IMR-90 (cell line): ENCODE measurements around the gene RIOK2. TPM values are rescaled to one million over a fixed set of nuclear protein-coding genes. Genes with fewer than 3 reads are reported as not detected.

Source experiments
- ATAC-seq: fragments of 200-7000 bp; cut with Tn5 transposase; 2 replicates; pipeline ENCODE4 v1.9.1; 2020; ENCODE audit warnings: low read depth, mild to moderate bottlenecking, moderate library complexity
- BruUV-seq: library from RNA; stranded (reverse); fragments of 400-500 nt; replicated peaks from 2 replicates; lab custom pipeline; 2021; lab: Mats Ljungman, UMichigan
- CTCF ChIA-PET: fragments of 300-600 bp; formaldehyde crosslinking; extraction: SDS; loops from one replicate; lab custom pipeline; 2021; ENCODE audit warnings: antibody characterized with exemption; lab: Yijun Ruan, JAX
- POLR2A ChIA-PET: fragments of 300-600 bp; sonication (Branson Sonifier 250); formaldehyde crosslinking; loops from one replicate; lab custom pipeline; 2022; ENCODE audit warnings: antibody characterized with exemption; ENCODE audit not compliant: unreplicated experiment; lab: Charles Lee
- DNase-seq: peaks from one replicate; pipeline ENCODE4 v3.0.0; 2013
- H2AFZ ChIP-seq: replicated peaks from 2 replicates; pipeline ENCODE3; 2013; ENCODE audit warnings: low read length, mild to moderate bottlenecking; ENCODE audit not compliant: poor library complexity
- H2AK5ac ChIP-seq: 2 replicates; pipeline ENCODE4 v1.6.1; 2013; ENCODE audit warnings: low read depth, low read length, inconsistent platforms
- H2AK9ac ChIP-seq: replicated peaks from 2 replicates; pipeline ENCODE3; 2013; ENCODE audit warnings: mild to moderate bottlenecking, low read depth, low read length, moderate library complexity; ENCODE audit not compliant: poor library complexity
- H2BK120ac ChIP-seq: 2 replicates; pipeline ENCODE4 v1.6.1; 2013; ENCODE audit warnings: low read depth, low read length, inconsistent platforms
- H2BK15ac ChIP-seq: 3 replicates; pipeline ENCODE4 v1.6.1; 2013; ENCODE audit warnings: low read depth, low read length, inconsistent platforms
- H2BK20ac ChIP-seq: 2 replicates; pipeline ENCODE4 v1.6.1; 2013; ENCODE audit warnings: low read depth, mild to moderate bottlenecking, inconsistent platforms, low read length, moderate library complexity
- H2BK5ac ChIP-seq: 2 replicates; pipeline ENCODE4 v1.6.1; 2013; ENCODE audit warnings: mild to moderate bottlenecking, low read depth, low read length, inconsistent platforms; ENCODE audit not compliant: poor library complexity, severe bottlenecking
- H3K14ac ChIP-seq: replicated peaks from 2 replicates; pipeline ENCODE4 v1.6.1; 2013; ENCODE audit warnings: low read depth, low read length, inconsistent platforms
- H3K18ac ChIP-seq: 2 replicates; pipeline ENCODE4 v1.6.1; 2013; ENCODE audit warnings: low read depth, low read length, control low read depth
- H3K23ac ChIP-seq: 2 replicates; pipeline ENCODE4 v1.6.1; 2013; ENCODE audit warnings: low read depth, low read length, inconsistent platforms
- H3K27ac ChIP-seq: 2 replicates; pipeline ENCODE4 v1.5.1; 2013; ENCODE audit warnings: mild to moderate bottlenecking, control low read depth, low read length; ENCODE audit not compliant: insufficient read depth
- H3K27me3 ChIP-seq: 2 replicates; pipeline ENCODE4 v1.6.1; 2013; ENCODE audit warnings: low read length; ENCODE audit not compliant: control insufficient read depth, insufficient read depth
- H3K36me3 ChIP-seq: 2 replicates; pipeline ENCODE4 v1.6.1; 2013; ENCODE audit warnings: low read length, mixed read lengths; ENCODE audit not compliant: control insufficient read depth, insufficient read depth
- H3K4ac ChIP-seq: 2 replicates; pipeline ENCODE4 v1.6.1; 2013; ENCODE audit warnings: low read depth, low read length, inconsistent platforms
- H3K4me1 ChIP-seq: 2 replicates; pipeline ENCODE4 v1.6.1; 2013; ENCODE audit warnings: low read length, mixed read lengths; ENCODE audit not compliant: control insufficient read depth, insufficient read depth
- H3K4me2 ChIP-seq: 2 replicates; pipeline ENCODE4 v1.6.1; 2013; ENCODE audit warnings: low read depth, mild to moderate bottlenecking, control low read depth, low read length, moderate library complexity
- H3K4me3 ChIP-seq: 2 replicates; pipeline ENCODE4 v1.5.1; 2013; ENCODE audit warnings: low read depth, mild to moderate bottlenecking, control low read depth, low read length, moderate library complexity; ENCODE audit not compliant: insufficient read depth
- H3K56ac ChIP-seq: 2 replicates; pipeline ENCODE4 v1.6.1; 2013; ENCODE audit warnings: low read length, inconsistent platforms; ENCODE audit not compliant: insufficient read depth; ENCODE audit errors: extremely low read depth
- H3K79me1 ChIP-seq, 2 experiments: 2 replicates each; pipeline ENCODE4 v1.6.1; 2013; ENCODE audit warnings: low read length in 2 of 2, inconsistent platforms in 1 of 2, low read depth in 1 of 2
- H3K9ac ChIP-seq: 2 replicates; pipeline ENCODE4 v1.6.1; 2013; ENCODE audit warnings: low read depth, low read length, control low read depth
- H3K9me1 ChIP-seq: 2 replicates; pipeline ENCODE4 v1.6.1; 2013; ENCODE audit warnings: low read length, inconsistent platforms; ENCODE audit not compliant: insufficient read depth
- H3K9me3 ChIP-seq: 2 replicates; pipeline ENCODE4 v1.6.1; 2013; ENCODE audit warnings: low read length; ENCODE audit not compliant: control insufficient read depth, insufficient read depth
- H4K20me1 ChIP-seq: 2 replicates; pipeline ENCODE4 v1.6.1; 2013; ENCODE audit warnings: low read length, inconsistent platforms; ENCODE audit not compliant: insufficient read depth
- H4K5ac ChIP-seq: 2 replicates; pipeline ENCODE4 v1.6.1; 2013; ENCODE audit warnings: mild to moderate bottlenecking, low read depth, low read length, control low read depth
- H4K8ac ChIP-seq, 2 experiments: 2 replicates each; pipeline ENCODE4 v1.6.1; 2013; ENCODE audit warnings: low read depth in 2 of 2, low read length in 2 of 2, control low read depth in 1 of 2, inconsistent platforms in 1 of 2
- H4K91ac ChIP-seq: 2 replicates; pipeline ENCODE4 v1.6.1; 2013; ENCODE audit warnings: low read depth, low read length, inconsistent platforms; ENCODE audit not compliant: insufficient read depth
- BHLHE40 ChIP-seq: fragments of 150-350 bp; IDR thresholded peaks from 2 replicates; pipeline ENCODE4 v1.6.1; 2016; ENCODE audit warnings: mild to moderate bottlenecking, low read depth, low read length
- CEBPB ChIP-seq: IDR thresholded peaks from 2 replicates; pipeline ENCODE4 v1.6.1; 2012; ENCODE audit warnings: low read depth, low read length, improper control_type of control experiment
- CHD1 ChIP-seq: IDR thresholded peaks from 2 replicates; pipeline ENCODE4 v1.6.1; 2012; ENCODE audit warnings: low read depth, low read length, improper control_type of control experiment
- FOS ChIP-seq: fragments of 150-350 bp; IDR thresholded peaks from 2 replicates; pipeline ENCODE4 v1.6.1; 2016; ENCODE audit warnings: low read depth, low read length
- MAFK ChIP-seq: IDR thresholded peaks from 2 replicates; pipeline ENCODE4 v1.6.1; 2012; ENCODE audit warnings: low read depth, low read length, improper control_type of control experiment
- MAZ ChIP-seq: IDR thresholded peaks from 2 replicates; pipeline ENCODE4 v1.6.1; 2012; ENCODE audit warnings: low read depth, mild to moderate bottlenecking, low read length, improper control_type of control experiment, moderate library complexity, borderline replicate concordance
- MXI1 ChIP-seq: IDR thresholded peaks from 2 replicates; pipeline ENCODE4 v1.6.1; 2012; ENCODE audit warnings: low read depth, mild to moderate bottlenecking, low read length, moderate library complexity, borderline replicate concordance
- NFE2L2 ChIP-seq: fragments of 150-350 bp; IDR thresholded peaks from 2 replicates; pipeline ENCODE4 v1.6.1; 2016; ENCODE audit warnings: low read depth, mild to moderate bottlenecking, low read length
- POLR2A ChIP-seq: IDR thresholded peaks from 2 replicates; pipeline ENCODE4 v1.6.1; 2012; ENCODE audit warnings: mild to moderate bottlenecking, low read depth, low read length
- RAD21 ChIP-seq: IDR thresholded peaks from 2 replicates; pipeline ENCODE4 v1.6.1; 2012; ENCODE audit warnings: low read length, improper control_type of control experiment
- RCOR1 ChIP-seq: IDR thresholded peaks from 2 replicates; pipeline ENCODE4 v1.6.1; 2012; ENCODE audit warnings: mild to moderate bottlenecking, low read length, improper control_type of control experiment; ENCODE audit not compliant: insufficient replicate concordance
- RFX5 ChIP-seq: IDR thresholded peaks from 2 replicates; pipeline ENCODE4 v1.8.0; 2012; ENCODE audit warnings: low read depth, mild to moderate bottlenecking, low read length, moderate library complexity
- SMC3 ChIP-seq: fragments of 150-350 bp; IDR thresholded peaks from 2 replicates; pipeline ENCODE4 v1.6.1; 2016; ENCODE audit warnings: low read depth, mild to moderate bottlenecking, antibody characterized with exemption, low read length, moderate library complexity
- WGBS, 2 experiments: methylation state at CpG; one replicate each; pipeline versions ENCODE4 v1.1.5 to v1.1.7; 2013; ENCODE audit warnings: missing lambda C conversion rate in 2 of 2; ENCODE audit not compliant: insufficient read length in 1 of 2; ENCODE audit errors: extremely low coverage in 2 of 2; 5-methylcytosine and 5-hydroxymethylcytosine counted together
- dilution Hi-C: fragments of 300-500 bp; cut with HindIII; formaldehyde crosslinking; loops from one replicate; pipeline ENCODE4 v1.14.3; 2018; ENCODE audit warnings: low sequenced_read_pairs; ENCODE audit not compliant: unreplicated experiment
- in situ Hi-C: fragments of 300-500 bp; cut with MboI; formaldehyde crosslinking; loops from 3 replicates; pipeline ENCODE4 v1.14.3; 2019; ENCODE audit warnings: low sequenced_read_pairs, inconsistent platforms, mixed read lengths
- intact Hi-C: fragments of 100-400 bp; cut with micrococcal nuclease; formaldehyde crosslinking; loops from 2 replicates; pipeline ENCODE4 v1.10.0; 2022
- polyA plus RNA-seq, 3 experiments: library from polyadenylated mRNA; depleted of rRNA; stranded (reverse); fragments of >200 nt; gene quantifications; 2 replicates each; pipeline ENCODE4 v1.2.3, GENCODE V29; 2012; ENCODE audit warnings: low replicate concordance in 1 of 3
- total RNA-seq: library from RNA; depleted of rRNA; stranded (reverse); fragments of >200 nt; gene quantifications from 2 replicates; pipeline ENCODE4 v1.2.3, GENCODE V29; 2012
- TF ChIP-seq, protein P1 (sequence below): fragments of 150-350 bp; IDR thresholded peaks from 2 replicates; pipeline ENCODE4 v1.6.1; 2017; ENCODE audit warnings: mild to moderate bottlenecking, antibody characterized with exemption, low read length, low read depth
- TF ChIP-seq, protein P2 (sequence below): fragments of 150-350 bp; IDR thresholded peaks from 2 replicates; pipeline ENCODE4 v1.6.1; 2016; ENCODE audit warnings: low read depth, mild to moderate bottlenecking, low read length, moderate library complexity, borderline replicate concordance
- TF ChIP-seq, protein P3 (sequence below): conservative IDR thresholded peaks from 2 replicates; pipeline ENCODE4 v1.5.1; 2012; ENCODE audit warnings: mild to moderate bottlenecking, low read depth, low read length, improper control_type of control experiment

The RIOK2 gene
- total and polyA plus RNA-seq, 2 of the 4 experiments (the other 2 are of a cell fraction): 10.7 to 17.7 TPM

DNA sequence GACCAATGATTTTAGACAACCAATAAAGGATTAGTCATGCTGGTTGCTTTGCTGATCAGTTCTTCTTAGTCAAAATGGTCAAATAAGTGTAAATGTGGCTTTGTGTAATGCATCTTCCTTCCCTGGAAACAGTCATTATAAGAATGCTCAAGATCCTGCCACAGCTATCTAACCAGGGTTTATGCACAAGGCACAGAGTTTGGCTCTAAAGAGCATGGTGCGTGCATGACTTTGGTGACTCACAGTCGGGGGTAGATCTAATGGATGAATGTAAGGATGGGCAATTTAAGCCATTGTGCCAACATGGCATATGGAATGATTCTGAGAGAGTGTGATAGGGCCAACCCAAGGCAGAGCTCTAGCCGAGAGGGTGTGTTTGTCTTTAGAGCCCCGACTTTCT is 47.2 kb downstream of the RIOK2 start:
- in situ Hi-C loops: no loop called here
- POLR2A ChIA-PET: no interaction called here

More for the DNA sequence above, 47.2 kb downstream of the RIOK2 start:
- TF ChIP-seq FOS: no peak
- TF ChIP-seq NFE2L2: no peak
- TF ChIP-seq RCOR1: no peak
- TF ChIP-seq MXI1: no peak
- no peak for TF ChIP-seq SMC3
- TF ChIP-seq, protein P1, sequence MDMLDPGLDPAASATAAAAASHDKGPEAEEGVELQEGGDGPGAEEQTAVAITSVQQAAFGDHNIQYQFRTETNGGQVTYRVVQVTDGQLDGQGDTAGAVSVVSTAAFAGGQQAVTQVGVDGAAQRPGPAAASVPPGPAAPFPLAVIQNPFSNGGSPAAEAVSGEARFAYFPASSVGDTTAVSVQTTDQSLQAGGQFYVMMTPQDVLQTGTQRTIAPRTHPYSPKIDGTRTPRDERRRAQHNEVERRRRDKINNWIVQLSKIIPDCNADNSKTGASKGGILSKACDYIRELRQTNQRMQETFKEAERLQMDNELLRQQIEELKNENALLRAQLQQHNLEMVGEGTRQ: no peak
- no peak for TF ChIP-seq CEBPB
- TF ChIP-seq MAFK: no peak
- TF ChIP-seq, protein P2, sequence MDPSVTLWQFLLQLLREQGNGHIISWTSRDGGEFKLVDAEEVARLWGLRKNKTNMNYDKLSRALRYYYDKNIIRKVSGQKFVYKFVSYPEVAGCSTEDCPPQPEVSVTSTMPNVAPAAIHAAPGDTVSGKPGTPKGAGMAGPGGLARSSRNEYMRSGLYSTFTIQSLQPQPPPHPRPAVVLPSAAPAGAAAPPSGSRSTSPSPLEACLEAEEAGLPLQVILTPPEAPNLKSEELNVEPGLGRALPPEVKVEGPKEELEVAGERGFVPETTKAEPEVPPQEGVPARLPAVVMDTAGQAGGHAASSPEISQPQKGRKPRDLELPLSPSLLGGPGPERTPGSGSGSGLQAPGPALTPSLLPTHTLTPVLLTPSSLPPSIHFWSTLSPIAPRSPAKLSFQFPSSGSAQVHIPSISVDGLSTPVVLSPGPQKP: no peak
- TF ChIP-seq BHLHE40: no peak
- TF ChIP-seq POLR2A: no peak
- TF ChIP-seq RAD21: no peak
- TF ChIP-seq CHD1: no peak
- TF ChIP-seq, protein P3, sequence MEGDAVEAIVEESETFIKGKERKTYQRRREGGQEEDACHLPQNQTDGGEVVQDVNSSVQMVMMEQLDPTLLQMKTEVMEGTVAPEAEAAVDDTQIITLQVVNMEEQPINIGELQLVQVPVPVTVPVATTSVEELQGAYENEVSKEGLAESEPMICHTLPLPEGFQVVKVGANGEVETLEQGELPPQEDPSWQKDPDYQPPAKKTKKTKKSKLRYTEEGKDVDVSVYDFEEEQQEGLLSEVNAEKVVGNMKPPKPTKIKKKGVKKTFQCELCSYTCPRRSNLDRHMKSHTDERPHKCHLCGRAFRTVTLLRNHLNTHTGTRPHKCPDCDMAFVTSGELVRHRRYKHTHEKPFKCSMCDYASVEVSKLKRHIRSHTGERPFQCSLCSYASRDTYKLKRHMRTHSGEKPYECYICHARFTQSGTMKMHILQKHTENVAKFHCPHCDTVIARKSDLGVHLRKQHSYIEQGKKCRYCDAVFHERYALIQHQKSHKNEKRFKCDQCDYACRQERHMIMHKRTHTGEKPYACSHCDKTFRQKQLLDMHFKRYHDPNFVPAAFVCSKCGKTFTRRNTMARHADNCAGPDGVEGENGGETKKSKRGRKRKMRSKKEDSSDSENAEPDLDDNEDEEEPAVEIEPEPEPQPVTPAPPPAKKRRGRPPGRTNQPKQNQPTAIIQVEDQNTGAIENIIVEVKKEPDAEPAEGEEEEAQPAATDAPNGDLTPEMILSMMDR: no peak
- TF ChIP-seq RFX5: no peak
- TF ChIP-seq MAZ: no peak
- H3K4me2 ChIP-seq: no peak overlapping the region
- H3K14ac ChIP-seq: no peak overlapping the region
- H4K5ac ChIP-seq: no peak overlapping the region
- H3K27ac ChIP-seq: no peak overlapping the region
- no peaks in the 10 kb centered on the region for H3K9me3 ChIP-seq
- no peak overlapping the region for H3K4ac ChIP-seq
- H2BK20ac ChIP-seq: no peak overlapping the region
- intact Hi-C loops: no loop called here
- CTCF ChIA-PET: interaction anchor here (0.6 kb wide), 2 partner anchors 19 to 1693 kb away, joined by 4 to 5 read pairs; no protein-coding TSS in a partner anchor
- DNase-seq: no peak
- no peak overlapping the region for H2AK5ac ChIP-seq
- peaks cover 28% of the 10 kb centered on the region for H3K27me3 ChIP-seq
- H2AK9ac ChIP-seq: no peak overlapping the region
- H3K4me1 ChIP-seq: no peaks in the 10 kb centered on the region
- no peak overlapping the region for H2AFZ ChIP-seq
- no peaks in the 10 kb centered on the region for H3K36me3 ChIP-seq
- H2BK15ac ChIP-seq: no peak overlapping the region
- no peak overlapping the region for H3K4me3 ChIP-seq
- no peak overlapping the region for H4K8ac ChIP-seq
- dilution Hi-C loops: no loop called here
- no peak overlapping the region for H2BK5ac ChIP-seq
- H4K91ac ChIP-seq: no peak overlapping the region
- no peak overlapping the region for H3K23ac ChIP-seq
- no peak overlapping the region for H3K9ac ChIP-seq
- no peaks in the 10 kb centered on the region for H3K79me1 ChIP-seq
- no peak overlapping the region for H3K56ac ChIP-seq
- WGBS, 2 experiments: no CpG with 5 or more reads among the region's 4 CpGs
- no peak for ATAC-seq
- no peak overlapping the region for H2BK120ac ChIP-seq
- H4K20me1 ChIP-seq: no peaks in the 10 kb centered on the region
- no peak overlapping the region for H3K18ac ChIP-seq
- no TSS peak for BruUV-seq
- H3K9me1 ChIP-seq: no peaks in the 10 kb centered on the region
